Right lobe of liver (tissue), 4 donors: ENCODE measurements around the gene DYNLL1.

Experiments
- CTCF ChIP-seq, 4 donors: fragments of 200-600 bp in 3 of 4; fragments of 450-650 bp in 1 of 4; IDR thresholded peaks; one replicate each; pipeline versions ENCODE4 v1.5.1 to v1.8.0; 2016 to 2022; ENCODE audit warnings: antibody characterized with exemption in 4 of 4, mild to moderate bottlenecking in 2 of 4
- POLR2A ChIP-seq: fragments of 450-650 bp; IDR thresholded peaks from one replicate; pipeline ENCODE4 v1.6.1; 2017; ENCODE audit warnings: antibody characterized with exemption, mild to moderate bottlenecking
- donor health status: DM: no; HTN: no; CAD: no.
- donor health status: DM: no; HTN: no; CAD: no.
- donor health status: DM: no; HTN: yes; CAD: no.

- TF ChIP-seq CTCF (IDR thresholded peaks at IDR 0.05): no peak
- TF ChIP-seq POLR2A: no peak
These were observed 3.1 kb downstream of the DYNLL1 start for GRCh38 chr12:120498870-120499515.
